HepG2 (cell line): ENCODE measurements around the gene CAPN7. TPM values are rescaled to one million over a fixed set of nuclear protein-coding genes. Genes with fewer than 3 reads are reported as not detected.

Experiments used
- BCL6 ChIP-seq: IDR thresholded peaks from 2 replicates; pipeline ENCODE4 v1.6.1; 2016; ENCODE audit warnings: missing genetic modification reagents, missing compliant biosample characterization
- ETV6 ChIP-seq: sonication (generic); formaldehyde crosslinking; conservative IDR thresholded peaks from 2 replicates; pipeline ENCODE4 v1.4.0; 2020; ENCODE audit warnings: missing genetic modification reagents
- GATAD1 ChIP-seq: IDR thresholded peaks from 2 replicates; pipeline ENCODE4 v1.6.1; 2016; ENCODE audit warnings: missing genetic modification reagents, missing compliant biosample characterization
- HOXA9 ChIP-seq: sonication (generic); formaldehyde crosslinking; IDR thresholded peaks from 2 replicates; pipeline ENCODE4 v1.8.1; 2022; ENCODE audit warnings: missing genetic modification reagents, mild to moderate bottlenecking, moderate library complexity, borderline replicate concordance
- MBD4 ChIP-seq: IDR thresholded peaks from 2 replicates; pipeline ENCODE4 v1.6.1; 2012; ENCODE audit warnings: low read length, inconsistent platforms, borderline replicate concordance
- MED8 ChIP-seq: sonication (generic); formaldehyde crosslinking; IDR thresholded peaks from 2 replicates; pipeline ENCODE4 v1.8.1; 2023; ENCODE audit warnings: mild to moderate bottlenecking, missing genetic modification reagents; ENCODE audit not compliant: insufficient replicate concordance
- NCOA2 ChIP-seq: sonication (generic); formaldehyde crosslinking; IDR thresholded peaks from 2 replicates; pipeline ENCODE4 v1.8.0; 2022; ENCODE audit warnings: inconsistent platforms
- NFKBIZ ChIP-seq: IDR thresholded peaks from 2 replicates; pipeline ENCODE4 v1.6.1; 2018; ENCODE audit warnings: missing genetic modification reagents, missing compliant biosample characterization
- RAD51 ChIP-seq: fragments of 450-650 bp; IDR thresholded peaks from 2 replicates; pipeline ENCODE4 v1.6.1; 2016; ENCODE audit warnings: borderline replicate concordance
- RBM39 ChIP-seq: fragments of 200-400 bp; formaldehyde crosslinking; IDR thresholded peaks from one replicate; pipeline ENCODE4 v1.6.1; 2018; ENCODE audit warnings: antibody characterized with exemption, mild to moderate bottlenecking, low read depth, low read length; ENCODE audit not compliant: poor library complexity, severe bottlenecking
- RFX3 ChIP-seq: IDR thresholded peaks from 2 replicates; pipeline ENCODE4 v1.6.1; 2016; ENCODE audit warnings: missing biosample characterization, missing genetic modification reagents
- RXRB ChIP-seq: IDR thresholded peaks from 2 replicates; pipeline ENCODE4 v1.6.1; 2016; ENCODE audit warnings: borderline replicate concordance, missing genetic modification reagents, missing compliant biosample characterization
- SNRNP70 ChIP-seq: fragments of 200-400 bp; formaldehyde crosslinking; IDR thresholded peaks from 2 replicates; pipeline ENCODE4 v1.6.1; 2017; ENCODE audit warnings: mild to moderate bottlenecking, low read depth, low read length, moderate library complexity
- SPEN ChIP-seq: sonication (generic); formaldehyde crosslinking; IDR thresholded peaks from 2 replicates; pipeline ENCODE4 v1.5.1; 2020; ENCODE audit warnings: low read depth, mild to moderate bottlenecking, missing genetic modification reagents
- SRSF4 ChIP-seq: fragments of 200-400 bp; formaldehyde crosslinking; IDR thresholded peaks from one replicate; pipeline ENCODE4 v1.6.1; 2018; ENCODE audit warnings: mild to moderate bottlenecking, low read depth, low read length, moderate library complexity; ENCODE audit not compliant: poor library complexity, severe bottlenecking
- SRY ChIP-seq: sonication (generic); formaldehyde crosslinking; IDR thresholded peaks from 2 replicates; pipeline ENCODE4 v1.8.0; 2022; ENCODE audit warnings: mild to moderate bottlenecking, missing genetic modification reagents
- SSRP1 ChIP-seq: IDR thresholded peaks from 2 replicates; pipeline ENCODE4 v1.6.1; 2016; ENCODE audit warnings: control low read depth
- TAF1 ChIP-seq: sonication (generic); formaldehyde crosslinking; IDR thresholded peaks from 2 replicates; pipeline ENCODE4 v1.4.0; 2020; ENCODE audit warnings: missing genetic modification reagents
- TOPORS ChIP-seq: sonication (generic); formaldehyde crosslinking; IDR thresholded peaks from 2 replicates; pipeline ENCODE4 v1.8.0; 2023; ENCODE audit warnings: mild to moderate bottlenecking, missing genetic modification reagents
- ZBTB39 ChIP-seq: sonication (generic); formaldehyde crosslinking; IDR thresholded peaks from 2 replicates; pipeline ENCODE4 v1.5.0; 2020; ENCODE audit warnings: missing genetic modification reagents
- ZNF124 ChIP-seq: sonication (generic); formaldehyde crosslinking; IDR thresholded peaks from 2 replicates; pipeline ENCODE4 v1.4.0; 2020; ENCODE audit warnings: missing genetic modification reagents
- ZNF280B ChIP-seq: sonication (generic); formaldehyde crosslinking; IDR thresholded peaks from 2 replicates; pipeline ENCODE4 v1.5.0; 2020; ENCODE audit warnings: missing genetic modification reagents, mild to moderate bottlenecking, borderline replicate concordance
- ZNF430 ChIP-seq: sonication (generic); formaldehyde crosslinking; IDR thresholded peaks from 2 replicates; pipeline ENCODE4 v1.9.0; 2021; ENCODE audit warnings: mild to moderate bottlenecking, missing genetic modification reagents
- ZNF589 ChIP-seq: sonication (generic); formaldehyde crosslinking; conservative IDR thresholded peaks from 2 replicates; pipeline ENCODE4 v1.8.0; 2022; ENCODE audit warnings: mild to moderate bottlenecking, moderate library complexity, missing genetic modification reagents
- ZNF629 ChIP-seq: sonication (generic); formaldehyde crosslinking; conservative IDR thresholded peaks from 2 replicates; pipeline ENCODE4 v1.5.0; 2020; ENCODE audit warnings: missing genetic modification reagents
- polyA plus RNA-seq, 8 experiments: library from polyadenylated mRNA; depleted of rRNA in 3 of 8; stranded (reverse) in 7 of 8; unstranded in 1 of 8; fragments of >200 nt; fragmentation: Illumina TruSeq in 4 of 8; extraction: Trizol in 4 of 8; gene quantifications; 2 replicates each; pipeline versions ENCODE4 v1.2.1 to v1.2.3, GENCODE V29; 2011 to 2016; ENCODE audit warnings: low read depth in 4 of 8, missing spikeins in 1 of 8, mixed read lengths in 1 of 8; ENCODE audit not compliant: insufficient read depth in 1 of 8
- total RNA-seq, 5 experiments: library from RNA; depleted of rRNA; stranded (reverse); fragments of >200 nt; fragmentation: Illumina TruSeq; extraction: Trizol; gene quantifications; 2 replicates each; pipeline ENCODE4 v1.2.3, GENCODE V29; 2016; ENCODE audit warnings: low read depth in 1 of 5
- TF ChIP-seq, protein P1 (sequence below): IDR thresholded peaks from 2 replicates; pipeline ENCODE4 v1.6.1; 2018; ENCODE audit warnings: missing genetic modification reagents, mild to moderate bottlenecking, missing compliant biosample characterization
- TF ChIP-seq, protein P2 (sequence below): sonication (generic); formaldehyde crosslinking; IDR thresholded peaks from 2 replicates; pipeline ENCODE4 v1.5.0; 2020; ENCODE audit warnings: mild to moderate bottlenecking, missing genetic modification reagents

CAPN7 gene
- total and polyA plus RNA-seq, 2 of the 13 experiments (the other 11 are each of a cell fraction or from before 2014, with no cell fraction given): 16.7 to 36.8 TPM

DNA sequence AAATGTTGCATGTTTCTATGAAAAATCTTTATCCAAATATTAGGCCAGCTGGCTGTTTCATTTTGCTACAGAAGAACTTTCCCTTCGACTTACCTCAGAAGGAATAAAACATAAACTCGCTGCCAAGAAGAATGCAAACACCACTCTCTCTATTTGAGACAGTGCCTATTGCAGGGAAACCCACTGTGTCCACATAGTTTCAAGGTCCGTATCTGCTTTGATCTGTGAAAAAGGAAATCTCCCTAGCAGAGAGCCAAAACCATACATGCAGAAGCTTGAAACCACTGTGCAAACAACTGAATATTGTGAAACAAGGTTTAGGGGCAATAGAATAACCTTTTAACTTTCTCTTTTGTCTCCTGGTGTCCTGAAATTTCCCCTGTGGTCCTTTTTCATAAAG, 35.0 kb upstream of the CAPN7 start (continued):
- TF ChIP-seq SRY (CRISPR knock-in tag) (no peak), ZNF124 (CRISPR knock-in tag) (peak; percentile 98), HOXA9 (no peak), RBM39 (no peak), MBD4 (peak; percentile 96), MED8 (CRISPR knock-in tag) (peak; percentile 19), BCL6 (peak; percentile 99), RXRB (CRISPR knock-in tag) (peak; percentile 97), TAF1 (no peak), SNRNP70 (no peak), ZBTB39 (CRISPR knock-in tag) (no peak), SPEN (CRISPR knock-in tag) (0 out of 2 replicates have a peak, but pooled peaks have one; percentile 32), SRSF4 (no peak), SSRP1 (CRISPR knock-in tag) (no peak), ZNF589 (CRISPR knock-in tag) (no peak), TOPORS (CRISPR knock-in tag) (no peak), RFX3 (CRISPR knock-in tag) (no peak), ZNF280B (no peak), RAD51 (no peak), GATAD1 (CRISPR knock-in tag) (peak; percentile 54; the same call in 1 of the 2 replicates), NFKBIZ (peak; percentile 94), ZNF629 (CRISPR knock-in tag) (no peak; the same call in 1 of the 2 replicates), ETV6 (CRISPR knock-in tag) (no peak), NCOA2 (CRISPR knock-in tag) (peak; percentile 98), ZNF430 (CRISPR knock-in tag) (0 out of 2 replicates have a peak, but pooled peaks have one; percentile 34)
- TF ChIP-seq, protein P1, sequence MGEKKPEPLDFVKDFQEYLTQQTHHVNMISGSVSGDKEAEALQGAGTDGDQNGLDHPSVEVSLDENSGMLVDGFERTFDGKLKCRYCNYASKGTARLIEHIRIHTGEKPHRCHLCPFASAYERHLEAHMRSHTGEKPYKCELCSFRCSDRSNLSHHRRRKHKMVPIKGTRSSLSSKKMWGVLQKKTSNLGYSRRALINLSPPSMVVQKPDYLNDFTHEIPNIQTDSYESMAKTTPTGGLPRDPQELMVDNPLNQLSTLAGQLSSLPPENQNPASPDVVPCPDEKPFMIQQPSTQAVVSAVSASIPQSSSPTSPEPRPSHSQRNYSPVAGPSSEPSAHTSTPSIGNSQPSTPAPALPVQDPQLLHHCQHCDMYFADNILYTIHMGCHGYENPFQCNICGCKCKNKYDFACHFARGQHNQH: peak; percentile 90
- TF ChIP-seq, protein P2, sequence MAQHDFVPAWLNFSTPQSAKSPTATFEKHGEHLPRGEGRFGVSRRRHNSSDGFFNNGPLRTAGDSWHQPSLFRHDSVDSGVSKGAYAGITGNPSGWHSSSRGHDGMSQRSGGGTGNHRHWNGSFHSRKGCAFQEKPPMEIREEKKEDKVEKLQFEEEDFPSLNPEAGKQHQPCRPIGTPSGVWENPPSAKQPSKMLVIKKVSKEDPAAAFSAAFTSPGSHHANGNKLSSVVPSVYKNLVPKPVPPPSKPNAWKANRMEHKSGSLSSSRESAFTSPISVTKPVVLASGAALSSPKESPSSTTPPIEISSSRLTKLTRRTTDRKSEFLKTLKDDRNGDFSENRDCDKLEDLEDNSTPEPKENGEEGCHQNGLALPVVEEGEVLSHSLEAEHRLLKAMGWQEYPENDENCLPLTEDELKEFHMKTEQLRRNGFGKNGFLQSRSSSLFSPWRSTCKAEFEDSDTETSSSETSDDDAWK (CRISPR knock-in tag): no peak
